ENCODE data around the gene EVA1B. TPM values are rescaled to one million over a fixed set of nuclear protein-coding genes. Genes with fewer than 3 reads are reported as not detected.

Gene EVA1B
- total and polyA plus RNA-seq, 2 of the 13 experiments (the other 11 are each of a cell fraction or from before 2014, with no cell fraction given): 3.9 to 6.6 TPM

- WGBS (ENCODE audit: low lambda C conversion rate): 80% methylated on average over 8 of the region's 10 CpGs
- in situ Hi-C loops (cut with HindIII; ENCODE audit: extremely low pct_ligation_motif_present, low pct_unique_long_range_greater_than_20kb): no loop called here
- intact Hi-C loops (cut with micrococcal nuclease; ENCODE audit: unreplicated experiment): loop anchor here (2.0 kb wide), 1 partner anchor 17 kb away; no protein-coding TSS in a partner anchor
- peak overlapping the region; percentile 56 for H3K9ac ChIP-seq (ENCODE audit: insufficient read depth, low read depth, low read length)
- no peaks in the 10 kb centered on the region for H3K9me3 ChIP-seq (ENCODE audit: low read length)
- peak overlapping the region; percentile 82 to 88 (median 85) for H3K4me3 ChIP-seq (replicated peaks in 1 of 3; ENCODE audit: insufficient read depth in 1 of 3, low read depth in 2 of 3, low read length in 3 of 3)
- FAIRE-seq (no peak), DNase-seq (ENCODE audit: low spot score) (no peak), ATAC-seq (no peak)
- H3K4me2 ChIP-seq (ENCODE audit: low read depth, low read length): peak overlapping the region; percentile 96
- H2AFZ ChIP-seq (ENCODE audit: low read length): no peak overlapping the region
- ChIA-PET CTCF (ENCODE audit: low intra/inter-chr PET ratio, low total read pairs) (no interaction called here), POLR2A (interaction anchor here (1.0 to 3.6 kb wide), 9 partner anchors 16 to 159 kb away, joined by 3 to 58 read pairs (median 8); partner anchors contain the start of genes EVA1B and TRAPPC3)
- peak overlapping the region; percentile 14 for H3K27ac ChIP-seq (ENCODE audit: extremely low read length, insufficient read depth, low read length)
- TF ChIP-seq HOXD1 (CRISPR knock-in tag; IDR thresholded peaks at IDR 0.05) (no peak), DMTF1 (CRISPR knock-in tag; IDR thresholded peaks at IDR 0.05) (no peak), ZSCAN22 (CRISPR knock-in tag; IDR thresholded peaks at IDR 0.05) (0 out of 2 replicates have a peak, but pooled peaks have one; percentile 32), FOXC1 (CRISPR knock-in tag; IDR thresholded peaks at IDR 0.05; ENCODE audit: borderline replicate concordance) (no peak), NR2F6 (IDR thresholded peaks at IDR 0.05) (peak; percentile 51), NR2F6 (CRISPR knock-in tag; IDR thresholded peaks at IDR 0.05) (0 out of 2 replicates have a peak, but pooled peaks have one; percentile 31), AHDC1 (CRISPR knock-in tag; IDR thresholded peaks at IDR 0.05; ENCODE audit: borderline replicate concordance) (0 out of 2 replicates have a peak, but pooled peaks have one; percentile 5), TIGD3 (CRISPR knock-in tag; IDR thresholded peaks at IDR 0.05; ENCODE audit: borderline replicate concordance) (0 out of 2 replicates have a peak, but pooled peaks have one; percentile 58), XRCC5 (optimal IDR thresholded peaks at IDR 0.05; ENCODE audit: low read length) (no peak), ZNF224 (CRISPR knock-in tag; IDR thresholded peaks at IDR 0.05) (no peak)
- H4K20me1 ChIP-seq (ENCODE audit: insufficient read depth, low read length): no peaks in the 10 kb centered on the region
- H3K36me3 ChIP-seq (replicated peaks in 1 of 2; ENCODE audit: control insufficient read depth in 1 of 2, insufficient read depth in 2 of 2, low read length in 2 of 2): peaks cover 6 to 24% of the 10 kb centered on the region in 2 experiments; a peak in 4 of 5 replicates
- BruUV-seq (replicated peaks): no TSS peak
- H3K4me1 ChIP-seq (ENCODE audit: insufficient read depth, low read length): peaks cover 29% of the 10 kb centered on the region
- no peaks in the 10 kb centered on the region for H3K27me3 ChIP-seq (ENCODE audit: control insufficient read depth in 1 of 2, insufficient read depth in 2 of 2, low read length in 2 of 2)
- H3K79me2 ChIP-seq (ENCODE audit: insufficient read depth, low read length): peaks cover 8% of the 10 kb centered on the region
Observed at GRCh38 chr1:36307601-36308330, 15.7 kb downstream of the EVA1B start.
